PFSK-1 (cell line): ENCODE results near the gene BCL3.

Experiments used
- FOXP2 ChIP-seq: optimal IDR thresholded peaks from 2 replicates; pipeline ENCODE3; 2011; ENCODE audit warnings: borderline replicate concordance, control low read depth, inconsistent platforms; ENCODE audit not compliant: insufficient read depth; ENCODE audit errors: extremely low read length, extremely low read depth
- POLR2AphosphoS5 ChIP-seq: IDR thresholded peaks from 2 replicates; pipeline ENCODE4 v1.6.1; 2012; ENCODE audit warnings: low read depth, mild to moderate bottlenecking, control low read depth, low read length, moderate library complexity
- SIN3A ChIP-seq: IDR thresholded peaks from 2 replicates; pipeline ENCODE4 v1.6.1; 2012; ENCODE audit warnings: mild to moderate bottlenecking, low read length, moderate library complexity, borderline replicate concordance; ENCODE audit not compliant: insufficient read depth
- TAF1 ChIP-seq: IDR thresholded peaks from 2 replicates; pipeline ENCODE4 v1.6.1; 2012; ENCODE audit warnings: low read length, control low read depth, borderline replicate concordance; ENCODE audit not compliant: insufficient read depth
- TF ChIP-seq, protein P1 (sequence below), 2 experiments: IDR thresholded peaks; 2 replicates each; pipeline versions ENCODE4 v1.6.1 to v1.8.0; 2011 to 2012; ENCODE audit warnings: low read depth in 2 of 2, low read length in 2 of 2, control low read depth in 1 of 2, inconsistent platforms in 1 of 2, mild to moderate bottlenecking in 1 of 2, moderate library complexity in 1 of 2; ENCODE audit not compliant: insufficient read depth in 1 of 2

Gene BCL3

DNA sequence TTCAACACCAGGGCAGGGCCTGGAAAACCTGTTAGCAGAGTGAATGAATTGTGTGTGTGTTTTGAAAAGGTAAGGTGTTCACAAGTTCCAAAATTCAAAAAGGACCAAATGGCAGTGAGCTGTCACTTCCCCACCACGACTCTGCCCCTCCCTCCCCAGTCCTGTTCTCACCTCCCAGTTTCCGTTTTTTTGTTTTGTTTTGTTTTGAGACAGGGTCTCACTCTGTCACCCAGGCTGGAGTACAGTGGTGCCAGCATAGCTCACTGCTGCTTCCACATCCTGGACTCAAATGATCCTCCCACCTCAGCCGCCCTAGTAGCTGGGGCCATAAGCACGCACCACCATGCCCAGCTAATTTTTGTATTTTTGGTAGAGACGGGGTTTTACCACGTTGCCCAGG lies 20.3 kb upstream of the BCL3 start:
- TF ChIP-seq FOXP2 = no peak
- no peak for TF ChIP-seq POLR2AphosphoS5
- no peak for TF ChIP-seq SIN3A
- no peak for TF ChIP-seq TAF1
- TF ChIP-seq, protein P1, sequence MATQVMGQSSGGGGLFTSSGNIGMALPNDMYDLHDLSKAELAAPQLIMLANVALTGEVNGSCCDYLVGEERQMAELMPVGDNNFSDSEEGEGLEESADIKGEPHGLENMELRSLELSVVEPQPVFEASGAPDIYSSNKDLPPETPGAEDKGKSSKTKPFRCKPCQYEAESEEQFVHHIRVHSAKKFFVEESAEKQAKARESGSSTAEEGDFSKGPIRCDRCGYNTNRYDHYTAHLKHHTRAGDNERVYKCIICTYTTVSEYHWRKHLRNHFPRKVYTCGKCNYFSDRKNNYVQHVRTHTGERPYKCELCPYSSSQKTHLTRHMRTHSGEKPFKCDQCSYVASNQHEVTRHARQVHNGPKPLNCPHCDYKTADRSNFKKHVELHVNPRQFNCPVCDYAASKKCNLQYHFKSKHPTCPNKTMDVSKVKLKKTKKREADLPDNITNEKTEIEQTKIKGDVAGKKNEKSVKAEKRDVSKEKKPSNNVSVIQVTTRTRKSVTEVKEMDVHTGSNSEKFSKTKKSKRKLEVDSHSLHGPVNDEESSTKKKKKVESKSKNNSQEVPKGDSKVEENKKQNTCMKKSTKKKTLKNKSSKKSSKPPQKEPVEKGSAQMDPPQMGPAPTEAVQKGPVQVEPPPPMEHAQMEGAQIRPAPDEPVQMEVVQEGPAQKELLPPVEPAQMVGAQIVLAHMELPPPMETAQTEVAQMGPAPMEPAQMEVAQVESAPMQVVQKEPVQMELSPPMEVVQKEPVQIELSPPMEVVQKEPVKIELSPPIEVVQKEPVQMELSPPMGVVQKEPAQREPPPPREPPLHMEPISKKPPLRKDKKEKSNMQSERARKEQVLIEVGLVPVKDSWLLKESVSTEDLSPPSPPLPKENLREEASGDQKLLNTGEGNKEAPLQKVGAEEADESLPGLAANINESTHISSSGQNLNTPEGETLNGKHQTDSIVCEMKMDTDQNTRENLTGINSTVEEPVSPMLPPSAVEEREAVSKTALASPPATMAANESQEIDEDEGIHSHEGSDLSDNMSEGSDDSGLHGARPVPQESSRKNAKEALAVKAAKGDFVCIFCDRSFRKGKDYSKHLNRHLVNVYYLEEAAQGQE (IDR thresholded peaks at IDR 0.05; ENCODE audit: insufficient read depth in 1 of 2, low read depth in 2 of 2, low read length in 2 of 2) = no peak

DNA sequence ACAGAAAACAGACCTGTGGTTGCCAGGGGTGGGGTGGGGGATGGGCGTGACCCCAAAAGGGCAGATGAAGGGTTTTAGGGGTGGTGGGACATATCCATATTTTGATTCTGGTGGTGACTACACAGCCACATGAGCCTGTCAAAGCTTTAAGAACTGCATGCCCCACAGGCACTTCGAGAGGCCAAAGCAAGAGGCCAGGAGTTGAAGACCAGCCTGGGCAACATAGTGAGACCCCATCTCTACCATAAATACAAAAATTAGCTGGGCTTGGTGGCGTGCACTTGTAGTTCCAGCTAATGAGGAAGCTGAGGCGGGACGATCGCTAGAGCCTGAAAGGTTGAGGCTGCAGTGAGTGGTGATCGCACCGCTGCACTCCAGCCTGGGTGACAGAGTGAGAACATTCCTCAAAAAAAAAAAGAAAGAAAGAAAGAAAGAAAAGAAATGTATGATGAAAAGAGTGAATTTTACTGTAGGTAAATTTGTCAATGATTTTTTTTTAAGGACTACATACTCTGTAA lies 18.9 kb upstream of the BCL3 start:
- TF ChIP-seq, protein P1 (IDR thresholded peaks at IDR 0.05; ENCODE audit: insufficient read depth in 1 of 2, low read depth in 2 of 2, low read length in 2 of 2) = no peak
- TF ChIP-seq FOXP2 = no peak
- TF ChIP-seq TAF1 = no peak
- TF ChIP-seq POLR2AphosphoS5 = no peak
- TF ChIP-seq SIN3A = no peak

DNA sequence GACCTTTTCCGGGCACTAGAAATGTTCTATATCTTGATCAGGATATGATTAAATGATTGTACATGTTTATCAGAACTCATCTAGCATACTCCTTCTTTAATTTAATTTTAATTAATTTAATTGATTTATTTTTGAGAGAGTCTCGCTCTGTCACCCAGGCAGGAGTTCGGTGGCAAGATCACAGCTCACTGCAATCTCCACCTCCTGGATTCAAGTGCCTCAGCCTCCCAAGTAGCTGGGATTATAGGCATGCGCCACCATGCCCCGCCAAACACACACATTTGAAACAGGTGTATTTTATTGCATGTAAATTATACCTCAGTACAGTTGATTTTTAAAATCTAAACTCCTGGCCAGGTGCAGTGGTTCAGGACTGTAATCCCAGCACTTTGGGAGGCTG lies 17.4 kb upstream of the BCL3 start:
- TF ChIP-seq POLR2AphosphoS5 (no peak), SIN3A (no peak), TAF1 (no peak), FOXP2 (no peak)
- TF ChIP-seq, protein P1 (IDR thresholded peaks at IDR 0.05; ENCODE audit: insufficient read depth in 1 of 2, low read depth in 2 of 2, low read length in 2 of 2) = no peak

DNA sequence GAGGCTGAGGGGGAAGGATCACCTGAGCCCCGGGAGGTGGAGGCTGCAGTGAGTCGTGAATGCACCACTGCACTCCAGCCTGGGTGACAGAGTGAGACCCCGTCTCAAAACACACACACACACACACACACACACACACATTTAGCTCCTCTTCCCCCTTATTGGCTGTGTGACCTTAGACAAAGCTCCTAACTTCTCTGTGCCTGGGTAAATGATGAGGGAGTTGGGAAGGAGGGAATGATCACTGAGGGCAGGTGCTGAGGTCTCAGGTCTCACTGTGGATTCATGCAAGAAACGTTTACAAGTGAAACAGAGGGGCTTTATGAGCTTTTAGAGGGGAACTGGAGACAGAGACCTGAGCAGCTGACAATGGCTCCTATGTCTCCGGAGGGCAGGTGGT lies 16.9 kb upstream of the BCL3 start:
- TF ChIP-seq FOXP2 (no peak), TAF1 (no peak), POLR2AphosphoS5 (no peak), SIN3A (no peak)
- TF ChIP-seq, protein P1 (IDR thresholded peaks at IDR 0.05; ENCODE audit: insufficient read depth in 1 of 2, low read depth in 2 of 2, low read length in 2 of 2) = no peak
